Thyroid gland (tissue), 4 donors: ENCODE data around the gene GSTT4.

Experiments
- CTCF ChIP-seq, 6 experiments: fragments of 200-600 bp in 3 of 6; fragments of 450-650 bp in 3 of 6; sonication (generic) in 3 of 6; IDR thresholded peaks; one replicate each; pipeline ENCODE4 v1.5.1; 2016 to 2019; ENCODE audit warnings: antibody characterized with exemption in 6 of 6, mild to moderate bottlenecking in 2 of 6, inconsistent platforms in 1 of 6, moderate library complexity in 1 of 6
- POLR2A ChIP-seq, 2 donors: fragments of 450-650 bp; IDR thresholded peaks; one replicate each; pipeline ENCODE4 v1.6.1; 2017; ENCODE audit warnings: antibody characterized with exemption in 2 of 2, mild to moderate bottlenecking in 2 of 2, moderate library complexity in 1 of 2

- TF ChIP-seq POLR2A (IDR thresholded peaks at IDR 0.05), result no peak
- TF ChIP-seq CTCF (IDR thresholded peaks at IDR 0.05), result no peak
Observed at GRCh38 chr22:24049211-24049610, 44.0 kb upstream of the GSTT4 start.
